SK-N-SH (cell line): ENCODE measurements around the gene DYNLT1. TPM values are rescaled to one million over a fixed set of nuclear protein-coding genes. Genes with fewer than 3 reads are reported as not detected.

Source experiments
- CTCF ChIA-PET: fragments of 300-600, 350-600 bp; formaldehyde crosslinking; extraction: SDS; loops from one replicate; lab custom pipeline; 2021; lab: Yijun Ruan, JAX
- POLR2A ChIA-PET: fragments of 350-600 bp; sonication (Branson Sonifier 250); formaldehyde crosslinking; extraction: SDS; loops from one replicate; lab custom pipeline; 2020; ENCODE audit warnings: antibody characterized with exemption, inconsistent platforms; lab: Yijun Ruan, JAX
- DNase-seq: peaks from one replicate; pipeline ENCODE4 v3.0.0; 2012
- H2AFZ ChIP-seq: fragments of 200-600 bp; sonication (generic); 2 replicates; pipeline ENCODE4 v1.8.1; 2016; ENCODE audit warnings: antibody characterized with exemption, mild to moderate bottlenecking, low read depth
- H3F3A ChIP-seq: fragments of 200-600 bp; sonication (generic); replicated peaks from 2 replicates; pipeline ENCODE3; 2016; ENCODE audit warnings: antibody characterized with exemption, mild to moderate bottlenecking; ENCODE audit not compliant: insufficient read depth
- H3K27ac ChIP-seq, 2 experiments: fragments of 200-500 bp in 1 of 2; fragments of 200-600 bp in 1 of 2; sonication (Bioruptor generic) in 1 of 2; sonication (generic), shearing (Covaris generic) in 1 of 2; 2 replicates each; pipeline versions ENCODE4 v1.5.1 to v1.6.1; 2014 to 2016; ENCODE audit warnings: low read depth in 2 of 2, inconsistent platforms in 1 of 2, low read length in 1 of 2, mild to moderate bottlenecking in 1 of 2, mixed read lengths in 1 of 2
- H3K27me3 ChIP-seq: fragments of 200-600 bp; sonication (generic), shearing (Covaris generic); 2 replicates; pipeline ENCODE4 v1.6.1; 2016; ENCODE audit warnings: mixed run types; ENCODE audit not compliant: insufficient read depth
- H3K36me3 ChIP-seq, 2 experiments: fragments of 200-500 bp in 1 of 2; fragments of 200-600 bp in 1 of 2; sonication (Bioruptor generic) in 1 of 2; sonication (generic) in 1 of 2; replicated peaks in 1 of 2; 2 replicates each; pipeline versions ENCODE3 to v1.5.1; 2014 to 2016; ENCODE audit warnings: low read length in 1 of 2, mild to moderate bottlenecking in 1 of 2; ENCODE audit not compliant: insufficient read depth in 2 of 2, control insufficient read depth in 1 of 2
- H3K4me1 ChIP-seq, 2 experiments: fragments of 200-500 bp in 1 of 2; fragments of 200-600 bp in 1 of 2; sonication (Bioruptor generic) in 1 of 2; sonication (generic), shearing (Covaris generic) in 1 of 2; 2 replicates each; pipeline versions ENCODE4 v1.5.1 to v1.6.1; 2014 to 2016; ENCODE audit warnings: low read depth in 1 of 2, low read length in 1 of 2, mixed run types in 1 of 2; ENCODE audit not compliant: insufficient read depth in 2 of 2, control insufficient read depth in 1 of 2
- H3K4me2 ChIP-seq: fragments of 200-600 bp; sonication (generic), shearing (Covaris generic); 2 replicates; pipeline ENCODE4 v1.6.1; 2017; ENCODE audit warnings: mixed run types
- H3K4me3 ChIP-seq, 2 experiments: fragments of 200-500 bp in 1 of 2; fragments of 200-600 bp in 1 of 2; sonication (Bioruptor generic) in 1 of 2; sonication (generic), shearing (Covaris generic) in 1 of 2; 2 replicates each; pipeline versions ENCODE4 v1.5.1 to v1.8.1; 2014 to 2016; ENCODE audit warnings: low read depth in 2 of 2, inconsistent platforms in 1 of 2, low read length in 1 of 2, mild to moderate bottlenecking in 1 of 2, mixed read lengths in 1 of 2, moderate library complexity in 1 of 2
- H3K79me2 ChIP-seq: fragments of 200-600 bp; sonication (generic); 2 replicates; pipeline ENCODE4 v1.8.1; 2017; ENCODE audit warnings: mild to moderate bottlenecking; ENCODE audit not compliant: insufficient read depth
- H3K9ac ChIP-seq: fragments of 200-600 bp; sonication (generic); 2 replicates; pipeline ENCODE4 v1.6.1; 2017; ENCODE audit warnings: mixed run types
- H3K9me2 ChIP-seq: fragments of 200-600 bp; sonication (generic); 2 replicates; pipeline ENCODE4 v1.6.1; 2017; ENCODE audit warnings: mixed run types
- H3K9me3 ChIP-seq: fragments of 200-600 bp; sonication (generic); 2 replicates; pipeline ENCODE4 v1.6.1; 2017; ENCODE audit warnings: mixed run types, mild to moderate bottlenecking, moderate library complexity
- H4K20me1 ChIP-seq: fragments of 200-600 bp; sonication (generic); 2 replicates; pipeline ENCODE4 v1.6.1; 2017; ENCODE audit warnings: mild to moderate bottlenecking, mixed run types; ENCODE audit not compliant: insufficient read depth
- ELF1 ChIP-seq: IDR thresholded peaks from 2 replicates; pipeline ENCODE4 v1.4.0; 2012
- FOSL2 ChIP-seq: IDR thresholded peaks from 2 replicates; pipeline ENCODE4 v1.4.0; 2012; ENCODE audit warnings: low read depth, mild to moderate bottlenecking, moderate library complexity, borderline replicate concordance
- FOXJ3 ChIP-seq: sonication (generic); formaldehyde crosslinking; IDR thresholded peaks from 2 replicates; pipeline ENCODE4 v1.5.1; 2020; ENCODE audit warnings: mild to moderate bottlenecking, missing genetic modification reagents
- GABPA ChIP-seq: IDR thresholded peaks from 2 replicates; pipeline ENCODE4 v1.4.0; 2012; ENCODE audit warnings: low read depth, mild to moderate bottlenecking
- GATA2 ChIP-seq: sonication (generic); formaldehyde crosslinking; IDR thresholded peaks from 2 replicates; pipeline ENCODE4 v1.5.0; 2020; ENCODE audit warnings: mild to moderate bottlenecking, missing genetic modification reagents
- JUND ChIP-seq: IDR thresholded peaks from 2 replicates; pipeline ENCODE4 v1.4.0; 2012
- MXI1 ChIP-seq: IDR thresholded peaks from 2 replicates; pipeline ENCODE4 v1.6.1; 2012; ENCODE audit warnings: mild to moderate bottlenecking, low read depth, low read length, improper control_type of control experiment
- NFIC ChIP-seq: IDR thresholded peaks from 2 replicates; pipeline ENCODE4 v1.4.0; 2012; ENCODE audit warnings: borderline replicate concordance
- RAD21 ChIP-seq: IDR thresholded peaks from 2 replicates; pipeline ENCODE4 v1.6.1; 2012; ENCODE audit warnings: mild to moderate bottlenecking, low read length
- REST ChIP-seq: IDR thresholded peaks from 2 replicates; pipeline ENCODE4 v1.6.1; 2012; ENCODE audit warnings: mild to moderate bottlenecking, low read depth, low read length, moderate library complexity
- RFX5 ChIP-seq: IDR thresholded peaks from 2 replicates; pipeline ENCODE4 v1.6.1; 2012; ENCODE audit warnings: mild to moderate bottlenecking, improper control_type of control experiment, low read length
- RXRA ChIP-seq: IDR thresholded peaks from 2 replicates; pipeline ENCODE4 v1.4.0; 2012; ENCODE audit warnings: low read depth, mild to moderate bottlenecking, borderline replicate concordance
- TEAD4 ChIP-seq: IDR thresholded peaks from 2 replicates; pipeline ENCODE4 v1.4.0; 2012; ENCODE audit warnings: mild to moderate bottlenecking, borderline replicate concordance; ENCODE audit not compliant: insufficient read depth
- ZBTB33 ChIP-seq: IDR thresholded peaks from 2 replicates; pipeline ENCODE4 v1.4.0; 2012; ENCODE audit warnings: low read depth, borderline replicate concordance
- WGBS: methylation state at CpG from one replicate; pipeline ENCODE4 v1.1.6; 2017; ENCODE audit warnings: low lambda C conversion rate; 5-methylcytosine and 5-hydroxymethylcytosine counted together
- polyA plus RNA-seq, 3 experiments: library from polyadenylated mRNA; depleted of rRNA; stranded (reverse); fragments of >200 nt; gene quantifications; 2 replicates each; pipeline ENCODE4 v1.2.3, GENCODE V29; 2012

The DYNLT1 gene
- polyA plus RNA-seq, 1 of the 3 experiments (the other 2 are of a cell fraction): 306 TPM

GRCh38 chr6:158621694-158622544 is 22.6 kb downstream of the DYNLT1 start (continued):
- no peak for TF ChIP-seq REST
- no peak for TF ChIP-seq NFIC
- no peak for TF ChIP-seq RFX5
- no peak for TF ChIP-seq ZBTB33
- TF ChIP-seq GABPA: no peak
- peak; percentile 22; the same call in 1 of the 2 replicates for TF ChIP-seq FOXJ3
- no peak for TF ChIP-seq TEAD4
- no peak for TF ChIP-seq JUND

GRCh38 chr6:158620963-158621693 is 23.4 kb downstream of the DYNLT1 start:
- H3K9me3 ChIP-seq: no peaks in the 10 kb centered on the region
- no peaks in the 10 kb centered on the region for H3K9me2 ChIP-seq
- peaks cover 3% of the 10 kb centered on the region; the same call in 1 of the 2 replicates for H3K79me2 ChIP-seq
- POLR2A ChIA-PET: interaction anchor here (0.5 to 1.8 kb wide), 5 partner anchors 9 to 128 kb away, joined by 3 to 14 read pairs (median 4); partner anchors contain the start of gene DYNLT1
- no peaks in the 10 kb centered on the region for H3K27me3 ChIP-seq
- no peak overlapping the region; a peak in 1 of 4 replicates for H3K4me3 ChIP-seq
- H3F3A ChIP-seq: no peaks in the 10 kb centered on the region
- CTCF ChIA-PET: interaction anchor here (1.0 to 4.5 kb wide), 6 partner anchors 11 to 407 kb away, joined by 3 to 24 read pairs (median 8); no protein-coding TSS in a partner anchor
- no peak overlapping the region for H2AFZ ChIP-seq
- peaks cover 9 to 37% of the 10 kb centered on the region in 2 experiments for H3K36me3 ChIP-seq
- no peak overlapping the region for H3K4me2 ChIP-seq
- no peak overlapping the region for H3K9ac ChIP-seq
- peak; percentile 66 for DNase-seq
- 77% methylated on average over 8 of the region's 13 CpGs for WGBS
- H3K4me1 ChIP-seq: peaks cover 0 to 45% of the 10 kb centered on the region in 2 experiments; a peak in 2 of 4 replicates
- TF ChIP-seq MXI1: 0 out of 2 replicates have a peak, but pooled peaks have one; percentile 36
- TF ChIP-seq RXRA: no peak
- no peak for TF ChIP-seq ELF1
- no peak for TF ChIP-seq FOSL2
- no peak for TF ChIP-seq RAD21
- TF ChIP-seq GATA2 (CRISPR knock-in tag): peak; percentile 46
- H4K20me1 ChIP-seq: no peaks in the 10 kb centered on the region
- peak overlapping the region in 1 of 2 experiments; percentile 99; a peak in 2 of 4 replicates for H3K27ac ChIP-seq
